Islet precursor cell (in vitro differentiated cells): ENCODE data around the gene USP33.
"Not testable (repeated sequence)": the region's sequence is repeated elsewhere in the genome, so short reads cannot be mapped to it uniquely, and the experiment has no call there.

Source experiments
- DNase-seq: peaks from one replicate; pipeline ENCODE4 v3.0.0-alpha.2; 2018

The USP33 gene

DNA sequence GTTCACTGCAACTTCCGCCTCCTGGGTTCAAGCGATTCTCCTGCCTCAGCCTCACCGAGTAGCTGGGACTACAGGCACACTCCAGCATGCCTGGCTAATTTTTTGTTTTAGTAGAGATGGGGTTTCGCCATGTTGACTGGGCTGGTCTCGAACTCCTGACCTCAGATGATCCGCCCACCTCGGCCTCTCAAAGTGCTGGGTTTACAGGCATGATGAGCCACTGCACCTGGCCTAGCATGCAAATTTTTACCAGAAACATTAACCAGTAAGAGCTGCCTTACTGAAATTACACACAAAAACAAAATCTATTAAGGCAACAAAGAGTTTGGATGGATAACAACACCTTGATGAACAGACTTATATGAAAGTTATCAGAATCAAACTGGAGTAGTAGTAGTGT lies 89.3 kb downstream of the USP33 start:
- DNase-seq: no peak

DNA sequence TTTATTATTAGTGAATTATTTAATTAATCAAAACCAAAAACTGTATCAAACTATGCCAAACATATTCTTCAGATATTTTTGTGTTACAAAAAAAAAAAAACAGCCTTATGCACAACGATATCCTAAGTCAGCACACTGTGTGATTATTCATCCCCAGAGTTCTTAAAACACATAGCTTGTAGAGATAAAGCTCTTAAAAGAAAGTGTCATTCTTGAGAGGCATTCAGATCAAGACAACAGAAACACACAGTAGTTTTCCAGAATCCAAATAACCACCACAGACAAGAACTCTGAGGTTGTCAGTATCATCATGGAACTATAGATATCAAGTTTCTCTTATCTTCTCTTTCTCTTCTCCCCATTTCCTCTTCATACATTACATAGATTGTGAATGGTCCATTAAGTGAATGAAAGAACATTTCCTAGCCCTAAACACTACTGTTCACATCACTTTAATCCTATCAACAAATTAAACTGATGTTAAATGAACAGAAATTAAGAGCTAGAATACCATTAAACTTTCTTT lies 90.7 kb downstream of the USP33 start:
- DNase-seq: no peak

DNA sequence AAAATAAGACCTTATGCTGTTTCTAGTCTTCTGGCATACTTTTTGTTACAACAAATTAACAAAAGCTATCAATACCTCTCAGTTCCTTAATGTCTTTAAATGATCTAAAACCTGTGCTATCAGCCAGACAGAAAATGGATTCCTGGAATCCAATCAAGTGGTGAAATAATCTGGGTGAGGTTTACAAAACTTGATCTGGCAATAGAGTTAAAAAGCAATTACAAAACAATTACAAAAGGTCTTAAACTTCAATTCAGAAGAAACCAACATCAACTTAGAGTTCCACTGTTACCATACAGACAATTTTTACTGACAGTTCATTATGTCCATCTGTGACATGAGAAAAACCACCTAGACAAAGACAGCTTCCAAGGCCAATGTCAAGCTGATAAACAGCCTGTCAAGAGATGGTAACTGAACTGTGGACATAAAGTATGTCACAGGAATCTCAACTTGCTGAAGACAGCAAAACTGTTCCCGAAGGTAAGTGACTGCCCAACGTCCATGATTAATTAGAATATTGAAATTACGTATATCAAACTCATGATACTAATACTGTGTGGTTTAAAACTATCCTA lies 94.6 kb downstream of the USP33 start:
- DNase-seq: no peak

DNA sequence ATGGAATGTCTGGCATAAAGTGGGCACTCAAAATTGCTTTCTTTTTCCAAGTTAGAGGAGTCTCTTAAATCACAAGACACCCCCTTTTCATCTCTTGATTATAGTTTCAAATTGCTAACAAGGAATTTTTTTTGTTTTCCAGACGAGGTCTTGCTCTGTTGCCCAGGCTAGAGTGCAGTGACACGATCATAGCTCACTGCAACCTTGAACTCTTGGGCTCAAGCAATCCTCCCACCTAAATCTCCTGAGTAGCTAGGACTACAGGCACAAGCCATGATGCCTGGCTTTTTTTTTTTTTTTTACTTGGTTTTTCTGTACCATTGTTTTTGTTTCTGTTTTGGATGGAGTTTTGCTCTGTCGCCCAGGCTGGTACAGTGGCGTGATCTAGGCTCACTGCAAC lies 98.0 kb downstream of the USP33 start:
- no peak for DNase-seq

DNA sequence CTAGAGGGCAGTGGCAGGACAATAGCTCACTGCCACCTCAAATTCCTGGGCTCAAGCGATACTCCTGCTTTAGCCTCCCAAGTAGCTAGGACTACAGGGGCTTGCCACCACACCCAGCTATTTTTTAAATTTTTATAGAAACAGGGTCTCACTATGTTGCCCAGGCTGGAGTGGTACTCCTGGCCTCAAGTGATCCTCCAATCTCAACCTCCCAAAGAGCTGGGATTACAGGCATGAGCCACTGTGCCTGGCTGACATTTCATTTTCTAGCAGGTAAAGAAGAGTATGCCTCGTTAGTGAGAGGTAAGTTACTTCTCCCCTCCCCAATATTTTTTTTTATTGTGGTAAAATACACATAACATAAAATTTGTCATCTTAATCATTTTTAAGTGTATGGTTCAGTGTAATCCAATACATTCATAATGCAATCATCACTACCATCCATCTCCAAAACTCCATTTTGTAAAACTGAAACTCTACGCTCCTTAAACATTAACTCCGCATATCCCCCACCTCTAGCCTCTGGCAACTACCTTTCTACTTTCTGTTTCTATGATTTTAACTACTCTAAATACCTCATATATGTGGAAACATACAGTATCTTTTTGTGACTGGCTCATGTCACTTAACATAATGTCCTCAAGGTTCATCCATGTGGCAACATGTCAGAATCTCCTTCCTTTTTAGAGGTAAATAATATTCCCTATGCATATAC lies 99.6 kb downstream of the USP33 start:
- DNase-seq: no peak

DNA sequence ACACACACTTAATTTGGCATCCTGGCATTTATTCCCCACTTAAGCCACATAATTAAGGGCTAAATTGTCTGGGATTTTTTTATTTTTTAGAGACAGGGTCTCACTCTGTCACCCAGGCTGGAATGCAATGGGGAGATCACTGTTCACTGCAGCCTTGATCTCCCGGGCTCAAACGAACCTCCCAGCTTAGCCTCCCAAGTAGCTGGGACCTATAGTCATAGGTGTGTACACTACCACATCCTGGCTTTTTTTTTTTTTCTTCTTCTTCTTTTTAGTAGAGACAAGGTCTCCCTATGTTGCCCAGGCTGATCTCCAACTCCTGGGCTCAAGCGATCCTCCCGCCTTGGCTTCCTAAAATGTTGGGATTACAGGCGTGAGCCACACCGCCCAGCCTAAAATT lies 101.4 kb downstream of the USP33 start:
- DNase-seq: no peak

DNA sequence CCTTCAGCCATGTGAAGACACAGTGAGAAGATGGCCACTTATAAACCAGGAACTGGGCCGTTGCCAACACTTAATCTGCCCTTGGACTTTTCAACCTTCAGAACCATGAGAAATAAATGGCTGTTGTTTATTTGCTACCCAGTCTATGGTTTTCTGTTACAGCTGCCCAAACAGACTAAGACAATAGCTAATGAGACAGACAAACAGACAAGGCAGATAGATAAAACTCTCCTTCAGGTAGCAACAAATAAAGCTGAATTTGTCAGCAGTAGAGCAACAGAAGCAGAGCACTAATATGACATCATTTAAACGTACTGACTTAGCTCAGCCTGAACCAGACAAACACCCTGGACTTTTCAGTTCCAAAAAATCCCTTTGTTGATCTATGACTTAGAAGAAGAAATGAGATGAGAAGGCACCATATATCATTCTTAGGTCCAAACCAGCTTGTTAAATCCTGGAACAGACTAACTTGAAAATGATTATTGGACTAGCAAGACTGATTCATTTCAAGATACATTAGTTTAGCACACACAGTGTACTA lies 104.1 kb downstream of the USP33 start:
- no peak for DNase-seq

DNA sequence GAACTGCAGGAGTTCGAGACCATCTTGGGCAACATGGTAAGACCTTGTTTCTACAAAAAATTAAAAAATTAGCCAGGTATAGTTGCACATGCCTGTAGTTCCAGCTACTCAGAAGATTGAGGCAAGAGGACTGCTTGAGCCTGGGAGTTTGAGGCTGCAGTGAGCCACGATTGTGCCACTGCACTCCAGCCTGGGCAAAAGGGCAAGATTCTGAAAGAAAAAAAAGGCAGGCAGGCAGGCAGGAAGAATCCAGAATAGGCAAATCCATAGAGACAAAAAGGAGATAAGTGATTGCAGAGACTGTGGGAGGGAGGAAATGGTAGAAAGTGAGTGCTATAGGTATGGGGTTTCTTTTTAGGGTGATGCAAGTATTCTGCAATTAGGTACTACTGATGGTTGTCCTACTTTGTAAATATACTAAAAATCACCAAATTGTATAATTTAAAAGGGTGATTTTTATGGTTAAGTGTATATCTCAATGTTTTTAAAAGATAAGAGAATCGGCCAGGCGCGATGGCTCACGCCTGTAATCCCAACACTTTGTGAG lies 106.6 kb downstream of the USP33 start:
- DNase-seq: no peak

DNA sequence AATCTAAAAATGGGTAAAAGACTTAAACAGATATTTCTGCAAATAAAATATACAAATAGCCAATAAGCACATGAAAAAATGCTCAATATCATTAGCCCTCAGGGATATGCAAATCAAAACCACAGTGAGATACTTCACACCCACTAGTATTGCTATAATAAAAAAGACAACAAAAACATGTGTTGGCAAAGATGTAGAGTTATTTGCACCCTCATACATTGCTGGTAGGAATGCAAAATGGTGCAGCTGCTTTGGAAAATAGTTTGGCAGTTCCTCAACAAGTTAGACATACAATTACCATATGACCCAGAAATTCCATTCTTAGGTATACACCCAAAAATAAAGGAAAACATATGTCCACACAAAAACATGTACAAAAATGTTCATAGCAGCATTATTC lies 107.4 kb downstream of the USP33 start:
- DNase-seq: no peak

DNA sequence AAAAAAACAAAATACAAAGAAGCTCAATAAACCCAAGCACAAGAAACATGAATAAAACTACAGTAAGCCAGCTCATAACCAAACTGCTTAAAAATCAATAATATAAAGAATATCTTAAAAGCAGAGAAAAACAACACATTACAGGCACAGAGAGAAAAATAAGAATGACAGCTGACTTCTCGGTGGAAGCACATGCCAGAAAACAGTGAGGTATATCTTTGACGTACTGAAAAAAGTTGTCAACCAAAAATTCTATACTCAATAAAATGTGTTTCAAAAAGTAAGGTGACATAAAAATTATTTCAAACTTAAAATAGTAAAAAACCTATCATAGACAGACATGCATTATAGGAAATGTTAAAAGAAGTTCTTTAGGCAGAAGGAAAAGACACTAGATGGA lies 110.5 kb downstream of the USP33 start:
- DNase-seq: no peak

DNA sequence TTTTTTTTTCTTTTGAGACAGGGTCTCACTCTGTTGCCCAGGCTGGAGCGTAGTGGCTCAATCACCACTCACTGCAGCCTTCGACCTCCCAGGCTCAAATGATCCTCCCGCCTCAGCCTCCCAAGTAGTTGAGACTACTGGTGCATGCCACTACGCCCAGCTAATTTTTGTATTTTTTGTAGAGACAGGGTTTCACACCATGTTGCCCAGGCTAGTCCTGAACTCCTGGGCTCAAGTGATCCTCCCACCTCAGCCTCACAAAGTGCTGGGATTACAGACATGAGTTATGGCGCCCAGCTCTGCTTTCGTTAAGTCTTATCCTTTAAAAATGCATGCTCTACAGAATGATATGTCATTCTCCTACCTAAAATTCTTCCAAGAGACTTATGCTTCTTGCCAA lies 113.4 kb downstream of the USP33 start:
- not testable (repeated sequence) for DNase-seq
